GM18505 (cell line): ENCODE measurements around the gene KCND2.

Source experiments
- ATAC-seq: cut with Tn5 transposase; IDR thresholded peaks from one replicate; pipeline ENCODE4 v1.9.1; 2021; ENCODE audit not compliant: unreplicated experiment
- POLR2A ChIP-seq: IDR thresholded peaks from 4 replicates; pipeline ENCODE4 v1.6.1; 2011; ENCODE audit warnings: borderline replicate concordance; ENCODE audit not compliant: insufficient read depth, insufficient read length; ENCODE audit errors: extremely low read depth

KCND2 gene

DNA sequence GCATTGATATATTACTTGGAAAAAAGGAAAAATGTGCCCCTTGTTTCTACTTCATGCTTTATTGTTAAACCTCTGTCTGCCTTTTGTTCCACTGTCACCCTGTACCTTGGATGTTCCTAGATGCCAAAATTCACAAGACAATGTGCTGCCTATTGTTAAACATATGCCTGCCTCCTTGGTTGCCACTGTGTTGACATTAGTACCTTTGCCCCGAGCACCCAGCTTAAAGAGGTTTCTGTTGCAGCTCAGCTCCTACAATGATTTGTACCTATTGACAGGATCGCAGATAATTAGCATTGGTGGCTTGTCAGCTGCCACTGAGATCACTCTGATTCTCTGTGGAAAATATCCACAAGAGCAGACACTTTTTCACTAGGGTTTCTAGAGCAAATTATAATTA lies 188.0 kb downstream of the KCND2 start:
- ATAC-seq, result no peak
- no peak for TF ChIP-seq POLR2A

DNA sequence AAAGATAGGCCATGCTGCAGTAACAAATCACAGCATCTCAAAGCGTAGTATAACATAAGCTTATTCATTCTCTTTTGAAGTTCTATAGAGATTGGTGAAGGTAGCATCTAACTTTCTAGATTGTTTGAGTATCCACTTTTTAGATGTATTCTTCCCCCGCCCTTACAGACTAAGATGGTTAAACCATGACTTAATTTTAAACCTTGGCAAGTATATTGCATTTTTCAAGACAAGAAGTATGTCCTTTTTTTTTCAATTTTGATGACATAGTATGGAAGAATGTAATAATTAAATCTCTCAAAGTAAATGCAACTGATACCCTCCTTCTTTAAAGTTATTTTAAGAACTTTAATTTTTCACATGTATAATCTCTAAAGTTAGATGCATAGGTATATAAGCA lies 190.0 kb downstream of the KCND2 start:
- ATAC-seq, result no peak
- no peak for TF ChIP-seq POLR2A

DNA sequence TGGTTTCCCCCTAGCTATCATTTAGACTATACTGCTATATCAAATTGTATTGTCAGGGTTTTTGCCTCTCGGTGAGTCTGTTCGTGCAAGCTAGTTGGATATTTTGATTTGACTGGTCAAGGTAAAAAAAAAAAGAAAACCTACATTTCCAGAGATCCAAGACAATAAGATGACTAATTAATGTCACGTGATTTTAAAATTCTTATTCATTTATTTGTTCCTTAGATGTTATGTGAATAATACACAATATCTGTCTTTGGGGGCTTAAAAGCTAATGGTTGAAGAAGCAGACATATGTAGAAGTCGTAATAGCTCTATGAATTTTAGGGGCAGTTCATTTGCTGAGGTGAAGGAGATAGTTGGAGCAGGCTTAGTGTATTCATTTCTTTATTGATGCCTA lies 191.1 kb downstream of the KCND2 start:
- no peak for TF ChIP-seq POLR2A
- ATAC-seq, result no peak

DNA sequence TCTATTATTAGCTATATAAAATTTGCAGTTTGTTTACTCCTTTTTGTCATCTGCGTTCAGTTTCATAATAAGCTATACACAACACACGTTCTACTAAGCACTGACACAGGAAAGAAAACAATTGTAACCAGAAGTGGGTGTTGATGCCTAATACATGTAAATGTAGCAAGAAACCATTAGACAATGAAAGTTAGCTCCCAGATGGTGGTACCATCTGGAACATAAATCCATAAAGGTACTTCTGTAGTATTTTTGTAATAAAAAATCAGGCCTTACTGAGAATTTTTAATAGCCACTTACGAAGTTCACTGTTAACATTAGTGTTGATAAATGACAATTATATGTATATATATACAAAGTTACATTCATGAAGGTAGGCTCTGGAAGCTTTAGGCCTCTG lies 194.7 kb downstream of the KCND2 start:
- TF ChIP-seq POLR2A, result no peak
- ATAC-seq, result no peak

DNA sequence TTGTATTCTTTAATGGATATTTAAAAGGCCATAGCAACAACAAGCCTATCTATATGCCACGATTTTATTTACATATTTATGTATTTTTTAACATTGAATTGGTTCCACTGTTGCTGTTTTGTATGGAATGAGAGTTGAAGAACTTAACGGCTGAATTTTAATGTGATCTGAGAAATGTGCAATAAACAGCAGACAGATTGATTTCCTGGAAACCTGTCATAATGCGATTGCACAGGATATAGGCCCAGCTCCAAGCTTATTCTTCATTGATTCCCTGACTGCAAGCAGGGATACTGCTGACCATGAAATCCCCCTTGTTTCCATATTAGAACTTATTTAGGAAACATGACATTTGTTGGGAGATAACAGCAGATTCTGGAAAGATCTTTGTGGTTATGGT lies 195.6 kb downstream of the KCND2 start:
- no peak for TF ChIP-seq POLR2A
- ATAC-seq, result no peak

DNA sequence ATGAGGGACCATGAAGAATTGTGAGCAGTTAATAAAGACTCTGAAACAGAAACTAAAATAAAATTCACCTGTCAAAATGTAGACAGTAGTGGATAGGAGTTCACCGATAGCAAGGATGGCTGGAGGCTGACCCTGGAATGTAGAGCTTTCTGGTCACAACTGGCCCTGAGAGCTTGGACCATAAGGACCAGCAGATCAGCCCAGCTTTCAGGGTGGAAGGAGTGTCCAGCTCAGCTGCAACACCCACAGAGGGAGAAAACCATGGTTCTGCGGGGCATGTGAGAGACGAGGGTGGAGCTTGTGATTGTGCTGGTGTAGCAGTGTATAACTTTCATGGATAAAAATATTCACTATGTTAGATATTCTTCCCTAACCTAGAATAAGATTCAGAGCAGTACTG lies 199.9 kb downstream of the KCND2 start:
- no peak for ATAC-seq
- no peak for TF ChIP-seq POLR2A

DNA sequence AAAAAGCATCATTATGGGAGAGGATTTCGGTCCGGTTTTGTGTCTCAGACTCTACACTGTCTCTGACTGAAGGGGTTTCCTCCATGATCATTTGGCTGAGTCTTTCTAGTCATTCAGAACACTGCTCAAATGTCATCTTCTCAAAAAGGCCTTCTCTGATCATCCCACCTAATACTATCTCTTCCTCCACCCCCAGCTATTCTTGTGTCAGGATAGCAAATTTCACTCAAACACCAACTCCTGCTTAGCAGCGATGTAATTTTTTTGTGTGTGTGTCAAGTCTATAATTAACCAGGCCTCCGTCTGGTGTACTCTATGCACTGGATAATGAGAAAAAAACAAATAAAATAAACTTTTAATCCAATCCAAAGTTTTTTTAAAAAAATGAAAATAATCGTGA lies 200.4 kb downstream of the KCND2 start:
- ATAC-seq, result no peak

DNA sequence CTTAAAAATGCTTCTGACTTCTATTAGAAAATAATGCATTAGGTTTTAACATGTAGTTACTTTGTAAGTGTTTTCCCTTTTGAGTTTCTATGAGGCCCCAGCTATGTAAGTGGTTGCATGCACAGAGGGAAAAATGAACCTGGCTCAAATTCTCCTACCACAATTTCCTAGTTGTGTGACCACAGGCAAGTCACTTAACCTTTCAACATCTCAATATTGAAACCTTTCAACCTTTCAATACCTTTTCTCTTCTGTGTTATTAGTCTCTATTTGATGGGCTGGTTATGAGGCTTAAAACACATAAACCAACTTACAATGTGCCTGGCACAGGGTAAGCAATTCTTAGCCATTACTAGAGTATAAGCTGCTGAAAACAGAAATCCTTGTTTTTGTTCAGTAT lies 203.0 kb downstream of the KCND2 start:
- no peak for ATAC-seq
- TF ChIP-seq POLR2A, result no peak

More for the DNA sequence above, 200.4 kb downstream of the KCND2 start:
- no peak for TF ChIP-seq POLR2A

DNA sequence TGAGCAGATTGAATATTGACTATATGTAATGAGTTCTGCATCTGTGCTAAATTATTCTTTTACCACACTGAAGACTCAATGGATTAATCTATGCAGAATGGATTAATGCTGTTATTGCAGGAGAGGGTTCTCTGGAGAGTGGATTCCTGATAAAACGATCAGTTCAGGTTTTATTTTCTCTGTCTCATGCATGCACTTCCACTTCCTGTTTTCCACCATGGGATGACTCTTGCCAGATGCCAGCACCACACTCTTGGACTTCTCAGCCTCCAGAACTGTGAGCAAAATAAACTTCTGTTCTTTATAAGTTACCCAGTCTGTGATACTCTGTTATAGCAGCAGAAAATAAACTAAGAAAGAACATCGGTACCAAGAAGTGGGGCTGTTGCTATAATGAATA lies 207.5 kb downstream of the KCND2 start:
- TF ChIP-seq POLR2A, result no peak
- no peak for ATAC-seq

DNA sequence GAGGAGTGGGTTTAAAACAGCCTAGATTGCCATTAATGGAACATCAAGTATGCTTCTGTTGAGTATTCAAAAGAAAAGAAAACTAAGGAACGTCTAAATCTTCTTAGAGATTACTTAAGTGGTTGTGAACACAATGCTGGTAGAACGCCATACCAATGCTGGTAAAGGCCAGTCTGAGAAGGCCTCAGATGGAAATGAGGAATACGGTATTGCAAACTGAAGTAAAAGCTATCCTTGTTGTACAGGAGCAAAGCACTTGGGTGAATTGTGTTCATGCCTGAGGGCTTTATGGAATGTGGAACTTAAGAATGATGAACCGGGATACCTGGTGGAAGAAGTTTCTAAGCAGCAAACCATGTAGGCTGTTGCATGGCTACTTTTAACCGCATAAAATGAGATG lies 208.0 kb downstream of the KCND2 start:
- ATAC-seq, result no peak
- no peak for TF ChIP-seq POLR2A

DNA sequence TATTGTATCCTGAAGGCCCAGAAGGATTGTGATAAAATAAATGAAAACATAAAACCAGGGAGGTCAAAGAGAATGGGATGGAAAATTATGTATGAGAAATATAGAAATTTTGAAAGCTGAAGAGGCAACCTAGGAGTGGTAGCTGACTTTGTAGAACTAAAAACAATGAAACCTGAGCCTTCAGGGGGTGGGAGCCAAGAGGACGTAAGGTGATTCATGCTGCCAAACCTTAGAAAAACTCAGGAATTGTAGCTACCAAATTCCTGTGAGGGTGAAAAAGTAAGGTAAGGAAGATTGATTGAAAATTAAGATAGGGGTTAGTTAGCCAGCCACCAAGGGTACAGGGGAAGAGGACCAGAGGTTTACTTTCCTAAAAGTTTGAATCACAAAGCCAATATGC lies 213.2 kb downstream of the KCND2 start:
- no peak for ATAC-seq
- no peak for TF ChIP-seq POLR2A

DNA sequence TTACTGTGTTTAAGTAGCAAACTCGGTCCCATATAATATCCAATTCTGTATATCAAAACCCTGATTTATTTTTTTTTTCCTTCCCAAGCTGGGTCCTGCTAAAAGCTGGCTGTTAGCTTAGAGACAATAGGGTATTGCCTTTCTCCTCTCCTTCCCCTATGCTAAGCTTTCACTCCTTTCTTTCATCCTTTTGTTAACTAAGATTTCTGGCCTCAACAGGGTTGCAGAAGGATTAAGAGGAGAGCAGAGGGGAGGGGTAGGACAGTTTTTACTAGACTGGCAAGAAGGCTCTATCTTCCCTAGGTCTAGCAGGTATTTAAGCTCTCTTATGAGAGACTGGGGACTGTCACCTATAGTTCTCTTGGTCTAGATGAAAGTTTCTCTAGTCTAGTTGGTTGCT lies 229.2 kb downstream of the KCND2 start:
- no peak for ATAC-seq
- TF ChIP-seq POLR2A, result no peak

DNA sequence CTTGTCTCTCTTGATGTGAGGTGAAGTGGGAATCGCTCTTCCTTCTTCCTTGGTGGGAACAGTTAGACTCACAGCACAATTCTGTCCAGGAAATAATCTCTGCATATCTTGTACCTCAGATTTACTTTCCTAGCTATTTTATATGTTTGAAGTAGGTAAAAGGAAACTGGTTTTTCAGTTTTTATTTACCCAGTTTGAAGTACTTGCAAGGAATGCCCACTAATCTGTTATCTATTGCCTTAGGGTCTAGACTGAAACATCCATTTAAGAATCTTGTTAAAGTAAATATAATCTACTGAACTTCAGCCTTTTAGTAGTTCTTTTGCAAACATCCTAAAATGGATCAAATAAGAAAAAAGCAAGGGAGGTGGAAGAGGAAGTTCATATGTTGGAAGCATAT lies 229.8 kb downstream of the KCND2 start:
- TF ChIP-seq POLR2A, result no peak
- no peak for ATAC-seq

DNA sequence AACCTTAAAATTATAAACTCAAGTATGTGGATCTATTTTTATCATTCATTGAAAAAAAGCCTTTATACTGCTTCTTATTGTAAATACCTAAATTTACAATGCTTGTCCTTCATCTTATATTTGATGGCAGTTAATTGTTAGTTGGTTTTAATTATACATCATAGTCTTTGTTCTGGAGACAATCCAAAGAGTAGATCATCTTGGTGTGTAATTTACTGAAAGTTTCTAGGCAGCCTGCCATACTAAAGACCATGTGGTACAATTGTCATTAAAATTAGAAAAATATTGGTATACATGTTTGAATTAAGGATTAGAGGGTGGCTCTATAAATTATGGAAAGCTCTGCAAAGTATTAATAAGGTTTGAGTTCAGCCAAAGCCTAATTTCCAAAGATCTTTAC lies 231.4 kb downstream of the KCND2 start:
- no peak for TF ChIP-seq POLR2A
- ATAC-seq, result no peak

DNA sequence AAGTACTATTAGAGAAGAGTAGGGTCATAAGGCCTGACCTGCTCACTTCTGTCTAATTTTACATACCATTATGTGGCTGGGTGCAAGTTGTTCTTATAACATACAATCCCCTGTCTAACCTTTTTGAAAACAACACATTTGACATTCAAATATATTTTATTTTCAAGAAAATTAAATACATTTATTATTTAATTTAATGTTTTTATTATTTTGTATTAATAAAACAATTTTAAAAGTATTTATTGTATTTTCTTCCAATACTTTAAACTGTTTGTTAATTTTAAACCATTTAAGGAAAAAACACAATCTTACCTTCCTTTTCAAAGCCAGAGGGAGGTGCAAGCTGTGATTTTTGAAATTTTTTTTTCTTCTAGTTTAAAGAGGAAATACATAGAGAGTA lies 232.8 kb downstream of the KCND2 start:
- no peak for ATAC-seq
- TF ChIP-seq POLR2A, result no peak
